Esophagus muscularis mucosa (tissue), 4 donors: ENCODE measurements around the gene ROBO1. TPM values are rescaled to one million over a fixed set of nuclear protein-coding genes. Genes with fewer than 3 reads are reported as not detected.
"Not testable (repeated sequence)": the region's sequence is repeated elsewhere in the genome, so short reads cannot be mapped to it uniquely, and the experiment has no call there.

ENCODE experiments used
- DNase-seq: peaks from one replicate; pipeline ENCODE4 v3.0.0-alpha.2; 2017; ENCODE audit errors: extremely low spot score
- H3K27ac ChIP-seq, 4 donors: fragments of 200-600 bp; sonication (generic); replicated peaks in 1 of 4; 1 replicate in 3 of 4; 2 replicates in 1 of 4; pipeline ENCODE4 v1.5.1; 2016 to 2019; ENCODE audit warnings: mild to moderate bottlenecking in 1 of 4
- H3K27me3 ChIP-seq, 4 donors: fragments of 200-600 bp; sonication (generic); one replicate each; pipeline versions ENCODE4 v1.5.1 to v1.6.0; 2016 to 2019
- H3K36me3 ChIP-seq, 4 donors: fragments of 200-600 bp; sonication (generic); one replicate each; pipeline ENCODE4 v1.5.1; 2016 to 2019
- H3K4me1 ChIP-seq, 4 donors: fragments of 200-600 bp; sonication (generic); one replicate each; pipeline ENCODE4 v1.5.1; 2016 to 2019
- H3K4me3 ChIP-seq, 4 donors: fragments of 200-600 bp; sonication (generic); 1 replicate in 2 of 4; 2 replicates in 2 of 4; pipeline ENCODE4 v1.5.1; 2016 to 2019; ENCODE audit warnings: mild to moderate bottlenecking in 4 of 4, moderate library complexity in 1 of 4
- H3K9me3 ChIP-seq, 4 donors: fragments of 200-600 bp; sonication (generic); 1 replicate in 3 of 4; 2 replicates in 1 of 4; pipeline ENCODE4 v1.5.1; 2016 to 2019
- CTCF ChIP-seq, 3 experiments: fragments of 200-600 bp in 2 of 3; fragments of 450-650 bp in 1 of 3; sonication (generic) in 2 of 3; IDR thresholded peaks; one replicate each; pipeline ENCODE4 v1.5.1; 2017 to 2019; ENCODE audit warnings: antibody characterized with exemption in 3 of 3, mild to moderate bottlenecking in 2 of 3, moderate library complexity in 1 of 3
- EP300 ChIP-seq: sonication (generic); formaldehyde crosslinking; IDR thresholded peaks from one replicate; pipeline ENCODE4 v1.6.1; 2017; ENCODE audit warnings: antibody characterized with exemption
- POLR2A ChIP-seq: fragments of 450-650 bp; IDR thresholded peaks from one replicate; pipeline ENCODE4 v1.6.1; 2017; ENCODE audit warnings: antibody characterized with exemption, moderate library complexity, mild to moderate bottlenecking, low read depth
- POLR2AphosphoS5 ChIP-seq, 2 donors: sonication (generic); formaldehyde crosslinking; IDR thresholded peaks; one replicate each; pipeline ENCODE4 v1.6.1; 2017; ENCODE audit warnings: antibody characterized with exemption in 2 of 2
- WGBS: methylation state at CpG from one replicate; pipeline ENCODE4 v1.1.5; 2018; 5-methylcytosine and 5-hydroxymethylcytosine counted together
- intact Hi-C: fragments of 100-400 bp; cut with DNase I; formaldehyde crosslinking; loops from one replicate; pipeline ENCODE4 v1.15.1; 2023
- total RNA-seq, 4 donors: library from RNA; depleted of rRNA; stranded (reverse); fragments of >200 nt; gene quantifications; one replicate each; pipeline versions ENCODE4 v1.1.0 to v1.2.1, GENCODE V29; 2016

The ROBO1 gene
- total RNA-seq, 4 donors from 2014 or later = 9.6 to 14.2 (median 12.6) TPM

- H3K36me3 ChIP-seq = no peaks in the 10 kb centered on the region
- DNase-seq = no peak
- no peaks in the 10 kb centered on the region for H3K4me1 ChIP-seq
- H3K27ac ChIP-seq = no peak overlapping the region
- H3K4me3 ChIP-seq = no peak overlapping the region
- H3K9me3 ChIP-seq = no peaks in the 10 kb centered on the region
- WGBS = 43% methylated on average over 2 of the region's 2 CpGs
- intact Hi-C loops = no loop called here
- TF ChIP-seq EP300 = no peak
- TF ChIP-seq CTCF (IDR thresholded peaks at IDR 0.05) = no peak
- no peak for TF ChIP-seq POLR2A
- no peak for TF ChIP-seq POLR2AphosphoS5 (IDR thresholded peaks at IDR 0.05)
- H3K27me3 ChIP-seq = no peaks in the 10 kb centered on the region
These were observed 452.8 kb downstream of the ROBO1 start for GRCh38 chr3:79314962-79315361.

- Histone ChIP-seq H3K4me1 (no peaks in the 10 kb centered on the region), H3K27ac (no peak overlapping the region), H3K27me3 (no peaks in the 10 kb centered on the region), H3K4me3 (no peak overlapping the region), H3K9me3 (no peaks in the 10 kb centered on the region), H3K36me3 (no peaks in the 10 kb centered on the region)
- 58% methylated on average over 1 of the region's 1 CpG for WGBS
- DNase-seq = no peak
- TF ChIP-seq POLR2A (no peak), POLR2AphosphoS5 (IDR thresholded peaks at IDR 0.05) (no peak), EP300 (no peak), CTCF (IDR thresholded peaks at IDR 0.05) (no peak)
- intact Hi-C loops = no loop called here
These were observed 453.3 kb downstream of the ROBO1 start for GRCh38 chr3:79314544-79314943.

- DNase-seq = no peak
- H3K27me3 ChIP-seq = no peaks in the 10 kb centered on the region
- H3K9me3 ChIP-seq = no peaks in the 10 kb centered on the region
- H3K27ac ChIP-seq = no peak overlapping the region
- intact Hi-C loops = no loop called here
- no peak for TF ChIP-seq CTCF (IDR thresholded peaks at IDR 0.05)
- TF ChIP-seq POLR2A = no peak
- no peak for TF ChIP-seq EP300
- TF ChIP-seq POLR2AphosphoS5 (IDR thresholded peaks at IDR 0.05) = no peak
- no peaks in the 10 kb centered on the region for H3K36me3 ChIP-seq
- 93% methylated on average over 1 of the region's 1 CpG for WGBS
- H3K4me1 ChIP-seq = no peaks in the 10 kb centered on the region
- no peak overlapping the region for H3K4me3 ChIP-seq
These were observed 457.8 kb downstream of the ROBO1 start for GRCh38 chr3:79310016-79310415.

GRCh38 chr3:79306934-79307570, 460.7 kb downstream of the ROBO1 start:
- TF ChIP-seq POLR2AphosphoS5 (IDR thresholded peaks at IDR 0.05) = no peak
- no peak for TF ChIP-seq EP300
- TF ChIP-seq CTCF (IDR thresholded peaks at IDR 0.05) = no peak
- no peak for TF ChIP-seq POLR2A
- no peaks in the 10 kb centered on the region for H3K9me3 ChIP-seq

GRCh38 chr3:79299949-79300635, 467.7 kb downstream of the ROBO1 start:
- H3K4me3 ChIP-seq, H3K9me3 ChIP-seq, H3K36me3 ChIP-seq, intact Hi-C loops, H3K27me3 ChIP-seq, H3K27ac ChIP-seq, DNase-seq: not testable (repeated sequence)
- peaks cover 0 to 22% (median 6%) of the 10 kb centered on the region in 4 donors for H3K4me1 ChIP-seq
- 92% methylated on average over 14 of the region's 40 CpGs for whole genome bisulfite sequencing

More at GRCh38 chr3:79306934-79307570, 460.7 kb downstream of the ROBO1 start:
- Histone ChIP-seq H3K36me3 (no peaks in the 10 kb centered on the region), H3K4me1 (no peaks in the 10 kb centered on the region), H3K27ac (no peak overlapping the region), H3K4me3 (no peak overlapping the region), H3K27me3 (no peaks in the 10 kb centered on the region)
- WGBS = 27% methylated on average over 1 of the region's 1 CpG
- intact Hi-C loops = no loop called here
- DNase-seq = no peak
